Erythroblast (primary cell): ENCODE results near the gene KCNV2.

Experiments used
- GATA1 ChIP-seq: IDR thresholded peaks from 2 replicates; pipeline ENCODE4 v1.6.1; 2011; ENCODE audit warnings: low read depth, mild to moderate bottlenecking, control low read depth, low read length, moderate library complexity
- POLR2A ChIP-seq: IDR thresholded peaks from 2 replicates; pipeline ENCODE4 v1.6.1; 2011; ENCODE audit warnings: mild to moderate bottlenecking, low read length

DNA sequence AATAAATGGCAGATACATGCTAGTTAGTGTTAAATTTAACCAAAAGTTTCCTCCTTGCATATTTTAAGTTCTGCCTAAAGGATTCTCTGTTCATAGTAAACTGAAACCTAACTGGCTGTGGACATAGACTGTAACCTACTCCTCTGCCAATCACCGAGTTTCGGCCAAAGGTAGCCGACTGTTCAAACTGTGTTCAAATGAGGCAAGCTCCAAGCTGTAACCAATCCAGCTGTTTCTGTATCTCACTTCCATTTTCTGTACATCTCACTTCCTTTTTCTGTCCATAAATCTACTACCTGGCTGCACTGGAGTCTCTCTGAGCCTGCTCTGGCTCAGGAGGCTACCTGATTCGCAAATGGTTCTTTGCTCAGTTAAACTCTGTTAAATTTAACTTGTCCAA, 44.1 kb downstream of the KCNV2 start:
- TF ChIP-seq POLR2A (no peak), GATA1 (no peak)
